HG02943 (cell line): ENCODE measurements around the gene ANKZF1.

ENCODE experiments used
- ATAC-seq: cut with Tn5 transposase; IDR thresholded peaks from one replicate; pipeline ENCODE4 v1.9.1; 2021; ENCODE audit warnings: mild to moderate bottlenecking, low read depth, moderate library complexity; ENCODE audit not compliant: unreplicated experiment

The ANKZF1 gene

GRCh38 chr2:219223831-219224610, 5.6 kb upstream of the ANKZF1 start:
- no peak for ATAC-seq

GRCh38 chr2:219225350-219225749, 4.3 kb upstream of the ANKZF1 start:
- no peak for ATAC-seq

- ATAC-seq, result no peak
Measured at GRCh38 chr2:219228041-219228910, 1.3 kb upstream of the ANKZF1 start.

- peak; percentile 15 for ATAC-seq
Measured at GRCh38 chr2:219228911-219229304, 698 bp upstream of the ANKZF1 start.

GRCh38 chr2:219230059-219230540, 494 bp downstream of the ANKZF1 start:
- no peak for ATAC-seq

- ATAC-seq, result no peak
Measured at GRCh38 chr2:219234331-219234730, 4.7 kb downstream of the ANKZF1 start.

- no peak for ATAC-seq
Measured at GRCh38 chr2:219243291-219243761, 13.7 kb downstream of the ANKZF1 start.

GRCh38 chr2:219244789-219245147, 15.2 kb downstream of the ANKZF1 start:
- ATAC-seq, result no peak

- ATAC-seq, result peak; percentile 47
Measured at GRCh38 chr2:219245148-219245898, 15.7 kb downstream of the ANKZF1 start, which contains the start of the genes GLB1L and STK16. Gene GLB1L, minus strand, starts transcription at chr2:219245444. Its CDS starts 1,871 bp downstream, at chr2:219243573. Gene STK16, plus strand, starts transcription at chr2:219245479. Its CDS starts 521 bp downstream, at chr2:219246000.

- ATAC-seq, result no peak
Measured at GRCh38 chr2:219245899-219246230, 16.3 kb downstream of the ANKZF1 start.

GRCh38 chr2:219246559-219246958, 17.0 kb downstream of the ANKZF1 start:
- ATAC-seq, result no peak

- no peak for ATAC-seq
Measured at GRCh38 chr2:219247678-219248642, 18.4 kb downstream of the ANKZF1 start.

- ATAC-seq, result no peak
Measured at GRCh38 chr2:219248845-219249202, 19.2 kb downstream of the ANKZF1 start.

- ATAC-seq, result peak; percentile 39
Measured at GRCh38 chr2:219249203-219249980, 19.8 kb downstream of the ANKZF1 start.

- no peak for ATAC-seq
Measured at GRCh38 chr2:219250049-219250781, 20.6 kb downstream of the ANKZF1 start.

- ATAC-seq, result no peak
Measured at GRCh38 chr2:219251656-219252055, 22.1 kb downstream of the ANKZF1 start.

GRCh38 chr2:219252084-219252483, 22.5 kb downstream of the ANKZF1 start:
- no peak for ATAC-seq

- no peak for ATAC-seq
Measured at GRCh38 chr2:219252570-219252899, 22.9 kb downstream of the ANKZF1 start.
